ENCODE results near the gene SORCS3.
"Not testable (repeated sequence)": the region's sequence is repeated elsewhere in the genome, so short reads cannot be mapped to it uniquely, and the experiment has no call there.

The SORCS3 gene

GRCh38 chr10:104694074-104694473 is 53.0 kb downstream of the SORCS3 start:
- H3K27me3 ChIP-seq (replicated peaks): no peaks in the 10 kb centered on the region

GRCh38 chr10:104703262-104703661 is 62.2 kb downstream of the SORCS3 start:
- H3K27ac ChIP-seq; in situ Hi-C loops (cut with HindIII; ENCODE audit: low pct_ligation_motif_present, low sequenced_read_pairs); H3K4me3 ChIP-seq (ENCODE audit: low read depth, low read length); DNase-seq; H3K27me3 ChIP-seq (replicated peaks); H3K36me3 ChIP-seq (replicated peaks): not testable (repeated sequence)

More at GRCh38 chr10:104694074-104694473, 53.0 kb downstream of the SORCS3 start:
- in situ Hi-C loops (cut with HindIII; ENCODE audit: low pct_ligation_motif_present, low sequenced_read_pairs): no loop called here
- Histone ChIP-seq H3K4me3 (ENCODE audit: low read depth, low read length) (no peak overlapping the region), H3K27ac (no peak overlapping the region), H3K36me3 (replicated peaks) (no peaks in the 10 kb centered on the region)
- DNase-seq: no peak
- no peak for TF ChIP-seq CTCF (IDR thresholded peaks at IDR 0.05; ENCODE audit: low read depth, low read length, missing control alignments)

DNA sequence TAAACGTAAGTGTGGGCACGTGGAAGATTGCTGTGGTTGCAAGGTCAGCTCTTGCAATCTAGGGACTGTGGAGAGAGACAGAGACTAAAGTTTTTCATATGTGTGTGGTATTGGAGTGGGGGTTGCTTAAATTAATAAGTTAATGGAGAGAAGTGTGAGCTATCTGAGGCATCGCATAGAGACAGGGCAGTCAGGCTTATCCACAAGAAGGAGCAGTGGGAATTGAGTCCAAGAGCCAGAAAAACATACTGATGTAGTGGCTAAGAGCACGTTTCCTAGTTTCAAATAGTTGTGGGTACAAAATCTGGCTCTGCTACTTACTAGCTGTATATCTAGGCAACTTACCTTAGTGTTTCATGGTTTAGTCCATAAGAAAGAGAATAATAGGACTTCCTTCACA is 65.8 kb downstream of the SORCS3 start:
- H3K4me3 ChIP-seq (ENCODE audit: low read depth, low read length): no peak overlapping the region
- no peak for TF ChIP-seq CTCF (IDR thresholded peaks at IDR 0.05; ENCODE audit: low read depth, low read length, missing control alignments)
- H3K27me3 ChIP-seq (replicated peaks): no peaks in the 10 kb centered on the region
- H3K36me3 ChIP-seq (replicated peaks): no peaks in the 10 kb centered on the region
- no peak for DNase-seq
- in situ Hi-C loops (cut with HindIII; ENCODE audit: low pct_ligation_motif_present, low sequenced_read_pairs): no loop called here
- H3K27ac ChIP-seq: no peak overlapping the region

GRCh38 chr10:104707602-104708459 is 66.7 kb downstream of the SORCS3 start:
- Histone ChIP-seq H3K36me3 (replicated peaks) (no peaks in the 10 kb centered on the region), H3K27me3 (replicated peaks) (no peaks in the 10 kb centered on the region), H3K4me3 (ENCODE audit: low read depth, low read length) (no peak overlapping the region), H3K27ac (no peak overlapping the region)
- no peak for TF ChIP-seq CTCF (IDR thresholded peaks at IDR 0.05; ENCODE audit: low read depth, low read length, missing control alignments)
- DNase-seq: no peak
- in situ Hi-C loops (cut with HindIII; ENCODE audit: low pct_ligation_motif_present, low sequenced_read_pairs): no loop called here

DNA sequence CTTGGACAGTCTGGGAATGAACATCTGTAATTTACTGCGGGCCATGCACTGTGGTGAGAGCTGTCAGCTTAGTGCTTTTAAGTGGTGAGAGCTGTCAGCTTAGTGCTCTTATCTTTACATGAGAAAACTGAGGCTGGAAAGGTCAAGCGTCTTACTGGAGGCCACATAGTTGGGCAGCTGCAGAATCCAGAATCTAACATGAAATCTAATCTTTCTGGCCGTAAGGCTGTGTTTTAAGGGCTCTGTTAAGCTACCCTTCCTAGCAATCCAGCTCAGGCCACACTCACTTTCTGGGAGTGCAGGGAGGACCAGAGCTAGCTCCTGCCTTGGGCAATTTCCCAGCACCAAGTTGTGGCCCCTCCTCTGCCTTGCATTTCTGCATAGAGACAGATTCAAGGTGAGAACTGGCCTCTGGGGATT is 70.2 kb downstream of the SORCS3 start:
- in situ Hi-C loops (cut with HindIII; ENCODE audit: low pct_ligation_motif_present, low sequenced_read_pairs): no loop called here
- H3K27me3 ChIP-seq (replicated peaks): no peaks in the 10 kb centered on the region
- TF ChIP-seq CTCF (IDR thresholded peaks at IDR 0.05; ENCODE audit: low read depth, low read length, missing control alignments): no peak
- H3K36me3 ChIP-seq (replicated peaks): no peaks in the 10 kb centered on the region
- no peak overlapping the region for H3K27ac ChIP-seq
- no peak for DNase-seq
- no peak overlapping the region for H3K4me3 ChIP-seq (ENCODE audit: low read depth, low read length)

- in situ Hi-C loops (cut with HindIII; ENCODE audit: low pct_ligation_motif_present, low sequenced_read_pairs); H3K27ac ChIP-seq; H3K27me3 ChIP-seq (replicated peaks); H3K4me3 ChIP-seq (ENCODE audit: low read depth, low read length); H3K36me3 ChIP-seq (replicated peaks); DNase-seq: not testable (repeated sequence)
These were observed 89.5 kb downstream of the SORCS3 start for GRCh38 chr10:104730593-104730992.

- Histone ChIP-seq H3K27ac (no peak overlapping the region), H3K27me3 (replicated peaks) (no peaks in the 10 kb centered on the region), H3K4me3 (ENCODE audit: low read depth, low read length) (no peak overlapping the region), H3K36me3 (replicated peaks) (no peaks in the 10 kb centered on the region)
- DNase-seq: no peak
- no peak for TF ChIP-seq CTCF (IDR thresholded peaks at IDR 0.05; ENCODE audit: low read depth, low read length, missing control alignments)
- in situ Hi-C loops (cut with HindIII; ENCODE audit: low pct_ligation_motif_present, low sequenced_read_pairs): no loop called here
These were observed 90.1 kb downstream of the SORCS3 start for GRCh38 chr10:104731192-104731591.

Measured in brain microvascular endothelial cell (primary cell).